GM21360 (cell line): ENCODE measurements around the gene FAM193A.
"Not testable (repeated sequence)": the region's sequence is repeated elsewhere in the genome, so short reads cannot be mapped to it uniquely, and the experiment has no call there.

Experiments
- ATAC-seq: cut with Tn5 transposase; IDR thresholded peaks from one replicate; pipeline ENCODE4 v1.9.1; 2021; ENCODE audit warnings: mild to moderate bottlenecking, moderate library complexity; ENCODE audit not compliant: unreplicated experiment

FAM193A gene

GRCh38 chr4:2648159-2648814 lies 111.8 kb downstream of the FAM193A start:
- ATAC-seq = no peak

- ATAC-seq = no peak
Measured at GRCh38 chr4:2649604-2650114, 113.2 kb downstream of the FAM193A start.

- no peak for ATAC-seq
Measured at GRCh38 chr4:2650276-2650675, 113.8 kb downstream of the FAM193A start.

- ATAC-seq = no peak
Measured at GRCh38 chr4:2651546-2651945, 115.1 kb downstream of the FAM193A start.

- ATAC-seq = no peak
Measured at GRCh38 chr4:2651998-2652397, 115.6 kb downstream of the FAM193A start.

- ATAC-seq = no peak
Measured at GRCh38 chr4:2652415-2653160, 116.1 kb downstream of the FAM193A start.

- no peak for ATAC-seq
Measured at GRCh38 chr4:2660596-2661211, 124.3 kb downstream of the FAM193A start.

- ATAC-seq = no peak
Measured at GRCh38 chr4:2662598-2662997, 126.2 kb downstream of the FAM193A start.

- ATAC-seq = no peak
Measured at GRCh38 chr4:2663275-2663674, 126.8 kb downstream of the FAM193A start.

- ATAC-seq = no peak
Measured at GRCh38 chr4:2666722-2667247, 130.3 kb downstream of the FAM193A start.

GRCh38 chr4:2667428-2667827 lies 131.0 kb downstream of the FAM193A start:
- ATAC-seq = no peak

- no peak for ATAC-seq
Measured at GRCh38 chr4:2671267-2671895, 134.9 kb downstream of the FAM193A start.

GRCh38 chr4:2672082-2672481 lies 135.6 kb downstream of the FAM193A start:
- ATAC-seq = no peak

GRCh38 chr4:2672700-2673099 lies 136.3 kb downstream of the FAM193A start:
- no peak for ATAC-seq

GRCh38 chr4:2673157-2673556 lies 136.7 kb downstream of the FAM193A start:
- ATAC-seq = no peak

- ATAC-seq = not testable (repeated sequence)
Measured at GRCh38 chr4:2679762-2680161, 143.3 kb downstream of the FAM193A start.

- no peak for ATAC-seq
Measured at GRCh38 chr4:2684486-2684885, 148.0 kb downstream of the FAM193A start.

GRCh38 chr4:2685541-2685940 lies 149.1 kb downstream of the FAM193A start:
- no peak for ATAC-seq

GRCh38 chr4:2686379-2687265 lies 150.2 kb downstream of the FAM193A start:
- no peak for ATAC-seq

- no peak for ATAC-seq
Measured at GRCh38 chr4:2688281-2688680, 151.8 kb downstream of the FAM193A start.
